Activated CD4-positive, CD25-positive, alpha-beta regulatory T cell treated with anti-CD3 and anti-CD28 coated beads, Interleukin-2, amount 50 U/mL, for 24 hours (primary cell): ENCODE data around the gene DNAH14.

Source experiments
- ATAC-seq, 2 donors: fragments of 150-1000 bp; cut with Tn5 transposase; one replicate each; pipeline ENCODE4 v1.10.0; 2021; ENCODE audit warnings: mild to moderate bottlenecking in 1 of 2, moderate library complexity in 1 of 2

Gene DNAH14

GRCh38 chr1:225412803-225413351 lies 483.4 kb downstream of the DNAH14 start:
- ATAC-seq, result no peak

GRCh38 chr1:225413708-225414375 lies 484.4 kb downstream of the DNAH14 start:
- ATAC-seq, result no peak

GRCh38 chr1:225415307-225415706 lies 485.8 kb downstream of the DNAH14 start:
- no peak for ATAC-seq

GRCh38 chr1:225415967-225416745 lies 486.7 kb downstream of the DNAH14 start:
- no peak for ATAC-seq

DNA sequence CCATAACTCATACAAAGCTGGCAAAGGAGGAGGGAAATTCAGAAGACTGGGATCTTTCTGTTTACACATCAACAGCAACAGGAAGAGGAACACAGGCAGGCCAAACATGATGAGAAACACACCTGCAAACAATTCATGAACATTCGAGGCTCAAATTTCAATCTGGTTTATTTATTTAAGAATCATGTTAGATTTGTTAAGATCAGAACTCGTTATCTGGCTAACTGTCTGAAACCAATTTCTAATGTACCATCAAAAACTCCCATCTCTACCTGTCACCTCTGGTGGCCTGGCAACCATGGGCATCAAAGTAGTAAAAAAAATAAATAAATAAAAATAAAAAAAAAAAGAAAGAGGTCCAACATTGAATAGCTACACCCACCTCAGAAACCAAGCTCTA lies 488.6 kb downstream of the DNAH14 start:
- no peak for ATAC-seq

DNA sequence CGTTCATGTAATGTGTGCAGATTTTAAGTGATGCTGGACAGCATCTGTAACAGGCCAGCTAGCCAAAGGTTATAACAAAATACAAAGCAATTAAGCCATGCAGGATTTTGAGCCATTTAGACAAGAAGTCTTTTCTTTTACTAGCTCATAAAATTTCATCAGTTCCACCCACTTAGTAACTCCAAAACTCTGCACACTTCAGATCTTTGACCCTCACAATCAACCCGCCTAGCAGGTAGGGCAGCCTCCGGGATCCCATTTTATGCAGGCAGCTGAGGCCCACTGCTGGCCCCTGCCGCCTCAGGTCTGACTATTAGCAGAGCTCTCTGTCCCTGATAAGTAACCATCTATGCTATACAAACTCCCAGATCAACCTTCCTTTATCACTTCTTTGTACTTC lies 489.1 kb downstream of the DNAH14 start:
- no peak for ATAC-seq

DNA sequence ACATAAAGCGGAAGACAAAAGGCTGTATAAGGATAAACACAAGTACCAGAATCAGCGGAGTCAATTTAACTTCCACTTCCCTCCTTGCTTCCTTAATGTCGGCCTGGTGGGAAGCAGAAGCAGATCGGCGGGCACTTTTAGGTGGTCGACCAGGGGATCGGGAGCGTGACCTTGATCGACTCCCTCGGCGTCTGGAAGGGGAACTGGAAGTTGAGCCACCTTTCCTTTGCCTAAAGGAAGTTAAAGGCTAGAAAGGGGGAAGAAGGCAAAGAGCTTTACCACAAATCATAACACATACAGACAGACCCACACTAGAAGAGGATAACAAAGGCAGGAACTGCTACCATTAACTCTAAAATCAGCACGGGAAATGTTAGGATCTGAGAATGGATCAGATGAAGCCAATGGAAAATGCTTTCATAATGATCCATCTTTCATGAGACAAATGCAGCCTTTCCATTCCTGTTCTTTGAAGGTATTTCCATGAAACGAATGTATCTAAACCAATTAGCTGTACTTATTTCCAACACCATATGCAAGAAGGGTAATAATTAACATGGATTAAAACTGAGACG lies 492.6 kb downstream of the DNAH14 start:
- ATAC-seq, result no peak

- ATAC-seq, result no peak
Observed at GRCh38 chr1:225422795-225423517, 493.5 kb downstream of the DNAH14 start.

GRCh38 chr1:225423518-225423855 lies 494.0 kb downstream of the DNAH14 start:
- no peak for ATAC-seq

DNA sequence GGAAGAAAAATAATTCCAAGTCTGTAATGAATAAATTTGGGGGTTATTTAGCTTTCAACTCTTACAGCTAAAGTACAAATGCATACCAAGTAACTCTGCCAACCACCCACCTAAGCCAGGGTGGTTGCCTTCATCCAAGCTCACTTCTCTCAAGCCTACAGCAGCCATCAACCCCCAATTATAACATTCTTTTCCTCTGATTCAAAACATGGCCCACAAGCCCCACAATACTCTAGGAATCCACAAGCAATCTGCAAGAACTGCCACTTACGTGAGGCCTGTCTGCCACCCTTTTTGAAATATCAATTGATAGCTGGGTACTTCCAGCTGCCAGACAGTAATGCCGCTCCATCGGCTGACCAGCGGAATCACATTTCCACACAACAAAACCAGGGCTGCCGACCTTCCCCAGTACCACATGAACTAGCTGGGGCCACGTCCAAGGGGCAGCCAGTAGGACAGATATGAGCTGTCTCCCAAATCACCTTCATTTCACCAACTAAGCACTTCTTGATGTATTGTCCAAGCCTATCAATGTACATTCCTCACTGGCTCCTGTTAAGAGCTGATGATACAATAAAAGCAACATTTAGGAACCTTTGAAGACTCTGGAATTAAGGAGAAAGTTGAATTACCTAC lies 495.2 kb downstream of the DNAH14 start:
- no peak for ATAC-seq

GRCh38 chr1:225425201-225425786 lies 495.8 kb downstream of the DNAH14 start:
- ATAC-seq, result no peak

DNA sequence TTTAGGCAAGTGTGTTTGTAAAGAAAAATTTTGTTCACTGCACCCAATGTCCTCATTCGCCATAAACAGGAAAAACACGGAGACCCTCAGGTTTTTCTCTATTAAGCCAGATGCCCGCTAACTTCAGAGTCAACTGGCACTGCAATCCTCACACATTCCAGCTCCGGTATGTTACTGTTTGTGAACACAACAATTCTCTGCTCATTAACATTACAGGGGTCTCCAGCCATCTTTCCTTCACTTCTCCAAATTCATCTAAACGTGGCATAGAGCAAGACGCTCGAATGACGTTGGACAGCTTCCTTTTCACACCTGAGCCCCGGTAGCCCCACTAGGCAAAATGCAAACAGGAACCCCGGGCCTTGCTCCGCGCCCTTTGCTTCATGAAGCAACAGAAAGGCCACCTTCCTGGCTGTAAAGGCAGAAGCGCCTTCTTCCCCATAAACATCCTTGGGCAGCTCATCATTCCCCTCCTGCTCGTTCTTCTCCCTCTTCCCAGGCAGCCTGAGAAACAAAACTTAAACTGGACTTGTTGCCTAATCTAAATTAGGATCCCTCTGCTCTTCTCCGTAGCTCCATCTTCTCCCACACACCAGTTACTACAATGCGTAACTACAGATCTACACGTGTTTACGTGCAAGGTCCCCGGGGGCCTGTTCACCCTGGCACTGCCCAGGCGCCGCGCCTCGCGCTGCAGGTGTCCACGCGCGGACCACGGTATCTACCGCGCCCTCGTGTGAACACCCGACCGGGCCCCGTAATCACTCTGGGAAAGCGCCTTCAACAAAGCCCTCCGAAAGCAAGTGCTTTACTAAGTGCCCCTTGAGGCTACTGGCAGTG lies 497.1 kb downstream of the DNAH14 start:
- no peak for ATAC-seq

DNA sequence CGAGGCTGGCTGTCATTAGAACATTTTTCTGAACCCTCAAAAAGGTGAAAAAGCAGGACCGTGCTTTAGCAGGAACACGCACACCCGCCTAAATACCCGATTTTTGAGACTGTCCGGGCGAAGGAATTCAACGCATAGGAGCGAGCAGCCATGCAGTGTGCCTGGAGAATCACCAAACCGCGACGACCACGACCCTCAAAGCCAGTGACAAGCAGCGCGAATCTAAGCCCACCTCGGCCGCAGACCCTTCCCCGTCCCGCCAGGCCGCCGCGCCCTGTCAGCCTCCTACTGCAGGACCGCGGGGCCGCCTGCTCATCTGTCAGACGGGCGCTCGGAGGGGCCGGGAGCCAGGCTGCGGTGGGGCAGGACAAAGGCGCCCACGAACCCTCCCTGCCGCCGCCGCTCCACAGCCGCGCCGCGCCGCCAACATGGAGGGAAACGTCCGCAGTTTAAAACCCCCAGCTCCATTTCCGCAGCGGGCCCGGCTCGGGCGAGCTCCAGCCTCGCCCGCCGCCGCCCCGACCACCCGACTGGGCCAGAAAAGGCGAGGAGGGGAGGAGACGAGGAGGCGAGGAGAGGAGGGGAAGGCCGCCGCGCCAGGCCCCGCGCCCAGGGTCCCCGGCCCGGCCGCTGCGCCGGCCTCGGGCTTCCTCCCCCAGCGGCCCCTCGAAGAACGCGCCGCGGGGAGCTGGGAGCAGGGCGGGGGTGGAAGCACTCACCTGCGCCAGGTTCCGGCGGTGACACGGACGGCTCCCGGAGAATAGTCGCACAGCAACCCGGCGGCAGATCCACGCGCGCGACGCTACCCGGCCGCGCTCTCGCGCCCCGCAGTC lies 498.0 kb downstream of the DNAH14 start, which contains the start of gene LBR:
Gene LBR (minus strand): TSS at position 804 of the 833 bp plus-strand sequence. CDS start 3,963 bp downstream, outside the sequence.
- no peak for ATAC-seq

DNA sequence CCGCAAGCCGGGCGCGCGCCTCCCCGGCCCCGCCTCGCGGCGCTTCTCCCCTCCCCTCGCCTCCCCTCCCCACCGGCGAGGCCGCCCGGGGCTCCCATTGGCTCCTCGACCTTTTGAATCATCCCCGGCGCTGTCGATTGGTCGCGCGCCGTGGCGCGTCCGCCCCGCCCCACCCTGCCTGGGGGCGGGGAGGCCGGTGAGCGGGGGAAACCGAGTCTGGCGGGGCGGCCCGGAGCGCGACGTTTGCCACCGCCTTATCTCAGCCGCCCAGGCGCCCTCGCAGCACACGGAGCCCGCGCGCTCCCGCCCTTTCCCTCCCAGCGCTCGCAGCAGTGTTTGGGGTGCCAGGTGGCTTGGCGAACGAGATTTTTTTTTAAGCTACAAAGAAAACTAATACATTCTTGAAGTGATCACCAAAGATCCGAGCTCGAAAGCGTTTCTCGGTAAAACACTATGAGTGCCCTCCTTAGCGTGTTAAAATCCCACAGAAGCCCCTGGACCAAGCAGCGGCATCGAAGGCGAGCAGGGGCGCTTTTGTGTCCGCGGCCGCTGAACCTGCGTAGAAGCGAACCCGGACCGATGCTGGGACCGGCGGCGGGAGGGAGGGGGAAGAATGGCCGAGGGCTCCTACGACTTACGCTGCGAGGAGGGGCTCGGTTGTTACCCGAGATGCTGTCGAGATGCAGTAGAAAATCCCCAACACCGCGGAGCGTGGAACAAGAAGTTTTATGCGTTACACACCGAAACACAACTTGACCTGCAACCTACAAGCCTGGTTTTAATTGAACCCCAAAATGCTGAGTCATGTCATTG lies 498.8 kb downstream of the DNAH14 start:
- ATAC-seq, result peak; percentile 90 to 94

GRCh38 chr1:225428881-225429455 lies 499.5 kb downstream of the DNAH14 start:
- no peak for ATAC-seq

GRCh38 chr1:225430301-225430700 lies 500.8 kb downstream of the DNAH14 start:
- ATAC-seq, result no peak

DNA sequence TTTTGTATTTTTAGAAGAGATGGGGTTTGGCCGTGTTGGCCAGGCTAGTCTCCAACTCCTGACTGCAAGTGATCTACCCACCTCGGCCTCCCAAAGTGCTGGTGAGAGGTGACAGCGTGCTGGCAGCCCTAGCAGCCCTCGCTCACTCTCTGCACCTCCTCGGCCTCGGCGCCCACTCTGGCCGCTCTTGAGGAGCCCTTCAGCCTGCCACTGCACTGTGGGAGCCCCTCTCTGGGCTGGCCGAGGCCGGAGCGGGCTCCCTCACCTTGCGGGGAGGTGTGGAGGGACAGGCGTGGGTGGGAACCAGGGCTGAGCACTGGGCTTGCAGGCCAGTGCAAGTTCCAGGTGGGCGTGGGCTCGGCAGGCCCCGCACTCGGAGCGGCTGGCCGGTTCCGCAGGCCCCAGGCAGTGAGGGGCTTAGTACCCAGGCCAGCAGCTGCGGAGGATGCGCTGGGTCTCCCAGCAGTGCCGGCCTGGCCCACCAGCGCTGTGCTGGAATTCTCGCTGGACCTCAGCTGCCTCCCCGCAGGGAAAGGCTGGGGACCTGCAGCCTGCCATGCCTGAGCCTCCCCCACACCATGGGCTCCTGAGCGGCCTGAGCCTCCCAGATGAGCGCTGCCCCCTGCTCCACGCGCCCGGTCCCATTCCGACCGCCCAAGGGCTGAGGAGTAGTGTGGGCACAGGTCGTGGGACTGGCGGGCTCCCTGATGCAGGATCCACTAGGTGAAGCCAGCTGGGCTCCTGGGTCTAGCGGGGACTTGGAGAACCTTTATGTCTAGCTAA lies 501.8 kb downstream of the DNAH14 start:
- ATAC-seq, result no peak

- ATAC-seq, result no peak
Observed at GRCh38 chr1:225434046-225434445, 504.6 kb downstream of the DNAH14 start.
